ENCODE measurements around the gene EGR2.

The EGR2 gene

GRCh38 chr10:62816331-62817120 is at the start of gene EGR2:
Gene EGR2, minus strand, starts transcription at chr10:62816366. Its CDS starts 337 bp downstream, at chr10:62816029.
- peak; percentile 73 for DNase-seq

GRCh38 chr10:62862447-62862846 is 46.3 kb upstream of the EGR2 start:
- no peak for DNase-seq

DNA sequence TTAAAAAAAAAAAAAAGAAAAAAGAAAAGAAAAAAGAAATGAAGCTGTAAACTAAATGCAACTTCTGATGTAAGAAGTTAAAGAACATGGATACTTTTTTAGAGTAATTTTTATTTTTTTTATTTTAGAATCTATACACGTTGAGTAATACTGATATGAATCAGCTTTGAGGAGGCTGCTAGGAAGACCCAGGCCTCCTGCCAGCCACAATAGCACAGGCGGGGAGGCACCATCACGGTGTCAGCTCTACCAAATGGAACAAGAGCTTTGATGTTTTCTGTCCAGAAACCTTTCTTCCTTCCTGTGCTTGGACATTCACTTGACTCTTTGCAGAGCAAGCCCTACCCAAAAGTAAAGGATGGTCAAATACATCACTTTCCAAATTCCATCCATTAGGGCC is 45.3 kb upstream of the EGR2 start:
- DNase-seq = no peak

- DNase-seq = peak; percentile 21
These were observed 44.8 kb upstream of the EGR2 start for GRCh38 chr10:62860946-62861345.

DNA sequence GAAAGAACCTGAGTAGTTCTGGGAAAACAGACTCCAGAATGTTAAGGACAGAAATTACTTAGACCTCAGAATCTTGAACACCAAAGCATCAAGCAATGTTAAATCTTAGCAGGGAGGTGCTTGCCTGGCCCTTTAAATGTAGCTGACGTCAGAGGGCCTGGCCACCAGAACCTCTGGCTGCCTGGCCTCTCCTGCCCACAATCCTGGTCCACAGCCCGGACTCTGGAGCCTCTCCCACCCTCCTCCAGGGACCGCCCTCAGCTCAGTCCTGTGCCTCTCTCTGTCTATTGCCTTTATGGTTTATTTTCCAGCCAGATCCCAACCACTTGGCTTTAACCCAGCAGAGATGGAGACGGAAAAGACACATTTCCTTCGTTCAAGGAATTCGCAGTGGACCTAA is 42.2 kb upstream of the EGR2 start:
- DNase-seq = no peak

- no peak for DNase-seq
These were observed 39.9 kb upstream of the EGR2 start for GRCh38 chr10:62856021-62856420.

DNA sequence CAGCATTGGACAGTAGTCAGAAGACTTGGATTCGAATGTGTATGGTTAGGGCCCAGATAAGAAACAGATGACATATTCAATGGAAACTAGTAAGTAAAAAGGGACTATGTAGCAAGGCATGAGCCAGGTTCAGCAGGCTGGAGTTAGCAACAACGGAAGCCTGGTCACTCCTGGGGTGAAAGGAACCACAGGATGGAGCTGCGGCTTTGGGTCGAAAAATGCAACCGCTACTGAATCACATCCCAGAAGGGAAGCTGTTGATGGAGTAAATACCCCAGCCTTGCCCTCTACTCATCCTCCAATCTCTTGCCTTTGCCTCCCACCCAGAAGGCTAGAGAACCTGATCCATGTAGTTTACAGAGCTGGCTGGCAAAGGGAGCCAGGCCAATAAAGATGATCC is 37.5 kb upstream of the EGR2 start:
- DNase-seq = no peak

DNA sequence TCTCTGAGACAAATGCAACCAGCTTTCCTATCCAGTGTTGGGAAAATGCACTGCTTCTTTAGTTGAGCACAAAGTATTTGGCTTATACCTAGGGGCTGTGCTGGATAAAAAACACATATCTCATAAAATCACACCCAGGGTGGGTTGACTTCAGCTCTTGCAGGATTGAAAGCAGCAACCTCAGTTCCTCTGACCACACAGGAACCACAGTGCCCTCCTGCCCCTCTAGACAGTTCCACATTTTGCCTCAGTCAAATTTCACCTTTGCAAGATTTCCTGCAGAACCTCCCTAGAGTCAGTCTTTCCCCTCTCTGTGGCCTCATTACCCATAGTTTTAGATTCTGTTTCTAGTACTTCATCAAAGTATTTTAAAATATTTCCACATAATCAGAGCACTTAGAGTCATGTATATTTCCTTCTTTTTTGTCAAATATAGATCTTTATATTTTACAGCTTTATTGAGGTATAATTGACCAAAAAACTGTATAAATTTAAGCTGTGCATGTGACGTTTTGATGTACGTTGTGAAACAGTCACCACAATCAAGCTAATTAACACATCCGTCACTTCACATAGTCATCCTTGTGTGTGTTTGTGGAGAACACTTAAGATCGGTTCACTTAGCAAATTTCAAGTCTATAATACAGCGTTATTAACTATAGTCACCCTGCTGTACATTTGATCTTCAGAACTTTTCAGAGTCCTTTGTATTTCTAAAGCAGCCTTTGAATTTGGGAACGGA is 37.0 kb upstream of the EGR2 start:
- DNase-seq = no peak

DNA sequence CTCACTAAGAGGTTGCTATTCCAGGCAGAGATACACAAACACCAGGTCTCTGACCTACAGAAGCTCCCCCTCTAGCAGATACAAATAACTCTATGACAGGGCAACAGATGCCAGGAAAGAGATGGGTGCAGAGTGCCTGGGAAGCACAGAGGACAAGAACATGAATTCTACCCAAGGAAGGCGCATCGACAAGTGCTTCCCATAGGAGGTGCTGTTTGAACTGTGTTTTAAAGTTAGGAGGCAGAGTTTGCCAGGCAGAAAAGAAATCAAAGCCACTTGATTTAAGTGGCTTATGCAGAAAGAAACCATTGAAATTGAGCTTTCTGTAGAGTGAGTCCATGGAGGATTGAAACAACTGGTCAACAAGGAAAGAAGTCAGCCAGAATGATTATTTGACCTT is 35.3 kb upstream of the EGR2 start:
- DNase-seq = no peak

- no peak for DNase-seq
These were observed 34.5 kb upstream of the EGR2 start for GRCh38 chr10:62850646-62851045.

DNA sequence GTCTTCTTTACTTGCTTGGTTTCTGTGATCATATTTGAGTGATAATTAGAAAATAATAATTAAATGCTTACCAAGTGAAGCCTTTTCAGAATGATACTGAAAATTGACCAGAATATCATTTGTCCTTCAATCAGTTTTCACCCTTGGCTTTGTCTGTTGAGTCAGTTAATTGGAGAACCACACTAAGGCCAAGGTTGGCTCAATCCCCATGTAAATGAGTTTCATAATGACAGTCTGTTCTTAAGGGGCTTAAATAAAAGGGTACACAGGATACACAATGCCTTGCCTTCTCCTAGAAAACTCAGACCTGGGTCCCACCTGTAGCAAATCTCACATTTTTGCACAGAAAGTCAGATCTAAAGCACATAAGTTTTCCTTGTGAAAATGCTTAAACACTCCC is 31.3 kb upstream of the EGR2 start:
- DNase-seq = no peak

DNA sequence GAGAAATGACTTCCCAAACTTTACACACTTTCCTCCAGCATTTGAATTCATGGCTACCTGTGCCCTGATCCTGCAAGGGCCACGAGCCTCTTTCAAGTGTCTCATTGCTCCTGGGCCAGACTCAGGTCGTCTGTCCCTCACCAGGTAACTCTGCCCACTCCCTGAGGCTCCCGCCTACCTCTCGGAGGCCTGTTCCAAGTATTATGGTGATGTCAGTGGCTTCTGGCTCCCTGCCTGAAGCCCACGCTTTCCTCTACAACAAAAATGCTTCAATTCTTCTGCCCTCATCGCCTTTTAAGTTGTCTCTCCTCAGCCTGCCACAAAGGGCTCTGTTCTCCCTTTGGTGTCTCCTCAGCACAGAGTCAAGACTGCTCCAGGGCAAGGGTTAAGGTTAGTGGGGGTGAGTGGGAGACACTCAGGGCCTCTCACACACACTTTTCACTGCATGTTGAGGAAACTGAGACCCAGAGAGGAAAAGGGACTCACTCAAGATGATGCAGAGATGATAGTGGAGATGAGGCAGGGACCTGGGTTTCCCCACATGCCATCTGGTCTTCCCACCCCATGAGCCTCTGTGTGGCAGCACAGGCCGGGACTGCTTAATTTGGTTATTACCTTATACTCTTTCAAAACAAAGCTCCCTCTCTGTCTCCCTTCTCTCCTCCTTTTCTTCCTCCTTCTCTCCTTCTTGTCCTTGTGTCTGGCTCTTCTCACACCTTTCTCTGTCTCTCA is 28.3 kb upstream of the EGR2 start:
- no peak for DNase-seq

- no peak for DNase-seq
These were observed 27.4 kb upstream of the EGR2 start for GRCh38 chr10:62843600-62843999.

GRCh38 chr10:62842983-62843382 is 26.8 kb upstream of the EGR2 start:
- no peak for DNase-seq

DNA sequence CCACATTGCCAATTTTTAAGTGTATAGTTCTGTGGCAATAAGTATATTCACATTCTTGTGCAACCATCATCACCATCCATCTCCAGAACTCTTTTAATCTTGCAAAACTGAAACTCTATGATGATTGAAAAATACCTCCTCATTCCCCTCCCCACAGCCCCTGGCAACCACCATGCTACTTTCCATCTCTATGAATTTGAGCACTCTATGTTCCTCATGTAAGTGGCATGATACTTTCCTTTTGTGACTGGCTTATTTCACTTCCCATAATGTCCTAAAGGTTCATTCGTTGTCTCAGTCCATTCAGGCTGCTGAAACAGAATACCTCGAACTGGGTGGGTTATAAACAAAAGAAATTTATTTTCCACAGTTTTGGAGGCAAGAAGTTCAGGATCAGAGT is 23.4 kb upstream of the EGR2 start:
- DNase-seq = no peak

DNA sequence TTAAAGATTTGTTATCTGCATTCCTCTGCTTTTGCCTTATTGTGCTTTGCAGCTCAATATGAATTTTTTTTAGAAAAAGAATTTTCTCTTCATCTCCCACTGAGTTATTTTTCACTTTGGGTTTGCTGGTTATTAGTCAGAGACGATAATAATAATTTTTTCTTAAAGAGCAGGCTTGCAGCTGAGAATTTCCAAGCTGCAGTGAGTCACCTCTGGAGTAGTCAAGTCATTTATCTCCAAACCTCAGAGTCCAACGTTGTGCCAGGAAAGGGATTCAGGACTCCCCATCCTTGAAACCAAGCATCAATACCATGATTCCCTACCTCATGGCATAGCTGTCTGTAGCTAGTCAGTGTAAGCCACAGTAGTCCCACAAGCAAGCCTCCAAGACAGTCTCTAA is 15.2 kb upstream of the EGR2 start:
- DNase-seq = no peak

DNA sequence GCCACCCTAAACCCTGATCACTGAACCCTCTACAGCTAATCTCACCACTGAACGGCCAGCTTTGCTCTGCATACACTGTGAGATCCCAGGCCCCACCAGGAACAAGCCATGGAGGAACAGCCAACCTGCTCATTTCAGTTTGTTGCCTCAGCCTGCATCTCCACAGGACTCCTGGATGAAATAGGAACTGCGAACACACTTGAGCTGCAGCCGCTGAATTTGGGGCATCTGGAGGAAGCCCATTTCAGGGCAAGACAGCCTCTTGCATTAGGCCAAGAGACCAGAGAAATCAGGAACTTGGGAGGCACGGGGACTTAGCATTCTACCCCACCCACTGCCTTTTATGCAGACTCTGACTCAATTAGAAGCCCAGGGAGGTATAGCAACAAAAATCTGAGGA is 14.5 kb upstream of the EGR2 start:
- DNase-seq = no peak

GRCh38 chr10:62829622-62830021 is 13.5 kb upstream of the EGR2 start:
- no peak for DNase-seq

GRCh38 chr10:62826273-62826672 is 10.1 kb upstream of the EGR2 start:
- no peak for DNase-seq

GRCh38 chr10:62820586-62820985 is 4.4 kb upstream of the EGR2 start:
- no peak for DNase-seq

- peak; percentile 7 for DNase-seq
These were observed 3.2 kb upstream of the EGR2 start for GRCh38 chr10:62819141-62819920.

- no peak for DNase-seq
These were observed 2.4 kb upstream of the EGR2 start for GRCh38 chr10:62818426-62819011.
